ENCODE results near the gene RMND5B.
A peak's percentile ranks its signal among the peaks of the same experiment; 100 is the strongest.
"Not testable (repeated sequence)": the region's sequence is repeated elsewhere in the genome, so short reads cannot be mapped to it uniquely, and the experiment has no call there.

Gene RMND5B

DNA sequence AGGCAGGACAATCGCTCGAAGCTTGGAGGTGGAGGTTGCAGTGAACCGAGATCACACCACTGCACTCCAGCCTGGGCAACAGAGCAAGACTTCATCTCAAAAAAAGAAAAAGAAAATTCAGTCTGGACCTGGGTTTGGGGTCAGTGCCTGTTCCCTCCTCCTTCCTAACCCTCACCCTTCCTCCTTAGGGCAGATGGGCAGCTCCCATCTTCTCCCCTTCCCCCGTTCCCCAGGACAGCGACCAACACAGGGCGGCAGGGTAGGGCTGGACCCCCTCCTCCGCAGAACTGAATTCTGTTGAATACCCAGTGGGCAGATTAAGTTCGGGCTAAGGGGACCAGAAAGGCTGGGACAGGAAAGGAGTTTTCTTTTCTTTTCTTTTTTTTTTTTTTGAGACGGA lies 1.5 kb upstream of the RMND5B start:
- no peak for DNase-seq

DNA sequence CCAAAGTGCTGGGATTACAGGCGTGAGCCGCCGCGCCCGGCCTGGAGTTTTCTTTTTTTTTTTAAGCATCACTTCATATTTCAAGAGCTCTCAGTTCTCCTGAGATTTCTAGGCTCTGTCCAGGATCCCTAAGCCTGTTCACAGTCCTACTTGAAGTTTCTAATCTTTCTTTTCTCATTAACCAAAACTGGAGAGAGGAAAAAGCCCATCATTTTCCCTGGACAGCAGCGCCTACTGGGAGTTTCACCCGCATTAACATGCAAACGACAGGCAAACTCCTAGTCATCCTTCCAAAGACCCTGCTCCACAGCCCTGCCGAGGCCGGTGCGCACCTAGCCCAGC lies 609 bp upstream of the RMND5B start:
- DNase-seq = not testable (repeated sequence)

DNA sequence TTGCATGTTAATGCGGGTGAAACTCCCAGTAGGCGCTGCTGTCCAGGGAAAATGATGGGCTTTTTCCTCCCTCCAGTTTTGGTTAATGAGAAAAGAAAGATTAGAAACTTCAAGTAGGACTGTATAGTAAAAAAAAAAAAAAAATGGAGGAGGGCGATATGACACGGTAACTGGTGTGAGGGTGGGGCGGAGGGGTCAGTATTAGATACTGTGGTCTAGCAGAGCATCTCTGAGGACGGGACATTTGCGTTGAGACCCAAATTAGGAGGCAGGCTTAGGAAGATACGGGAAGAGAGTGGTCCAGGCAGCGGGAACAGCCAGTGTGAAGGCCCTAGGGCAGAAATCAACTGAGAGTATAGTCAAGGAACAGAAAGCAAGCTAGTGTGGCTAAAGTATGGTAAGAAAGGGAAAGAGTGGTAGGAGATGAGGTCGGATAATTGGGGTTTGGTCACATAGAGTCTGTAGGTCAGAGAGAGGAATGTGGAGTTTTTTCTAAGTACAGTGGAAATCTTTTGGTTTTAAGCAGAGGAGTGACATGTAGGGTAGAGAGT lies 707 bp downstream of the RMND5B start:
- DNase-seq = no peak

DNA sequence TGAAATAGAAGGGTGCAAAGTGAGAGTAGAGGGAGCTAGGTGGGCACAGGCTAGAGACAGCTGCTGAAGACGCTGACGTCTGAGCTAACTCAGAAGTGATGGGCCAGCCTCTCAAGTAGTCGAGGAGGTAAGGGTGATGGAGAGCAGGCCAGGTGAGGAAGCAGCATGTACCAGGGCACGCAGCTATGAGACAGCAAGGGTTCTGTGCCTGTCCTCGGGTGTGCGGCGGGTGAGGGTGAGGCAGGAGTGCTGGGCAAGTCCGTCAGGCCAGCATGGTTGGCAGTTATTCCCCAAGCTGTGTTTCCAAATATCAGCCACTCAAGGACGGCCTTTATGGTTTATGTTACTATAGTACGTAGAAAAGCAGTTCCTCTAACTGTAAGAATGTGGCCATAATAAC lies 6.2 kb downstream of the RMND5B start:
- no peak for DNase-seq

DNA sequence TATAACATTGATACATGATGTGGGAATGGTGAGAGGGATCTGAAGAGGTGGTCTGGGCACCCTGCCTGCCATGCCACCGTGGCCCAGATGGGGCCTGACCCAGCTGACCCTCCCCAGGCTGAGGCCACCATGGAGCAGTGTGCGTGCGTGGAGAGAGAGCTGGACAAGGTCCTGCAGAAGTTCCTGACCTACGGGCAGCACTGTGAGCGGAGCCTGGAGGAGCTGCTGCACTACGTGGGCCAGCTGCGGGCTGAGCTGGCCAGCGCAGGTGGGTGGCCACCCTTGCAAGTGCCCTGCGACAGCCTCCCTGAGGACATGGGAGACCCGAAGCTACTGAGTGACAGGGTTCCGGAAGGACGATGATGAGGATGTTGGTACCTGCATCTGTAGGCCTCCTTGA lies 7.2 kb downstream of the RMND5B start:
- no peak for DNase-seq

DNA sequence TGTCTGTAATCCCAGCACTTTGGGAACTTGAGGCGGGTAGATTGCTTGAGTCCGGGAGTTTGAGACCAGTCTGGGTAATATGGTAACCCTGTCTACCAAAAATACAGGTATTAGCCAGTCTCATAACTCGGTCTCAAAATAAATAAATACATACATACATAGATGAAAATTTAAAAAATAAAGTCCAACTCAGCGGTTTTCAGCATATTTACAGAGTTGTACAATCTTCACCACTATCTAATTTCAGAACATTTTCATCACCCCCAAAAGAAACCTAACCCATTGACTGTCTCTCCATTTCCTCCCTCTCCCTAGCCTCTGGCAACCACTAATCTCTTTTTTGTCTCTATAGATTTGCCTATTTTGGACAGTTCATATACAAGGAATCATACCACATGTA lies 10.7 kb downstream of the RMND5B start:
- no peak for DNase-seq

DNA sequence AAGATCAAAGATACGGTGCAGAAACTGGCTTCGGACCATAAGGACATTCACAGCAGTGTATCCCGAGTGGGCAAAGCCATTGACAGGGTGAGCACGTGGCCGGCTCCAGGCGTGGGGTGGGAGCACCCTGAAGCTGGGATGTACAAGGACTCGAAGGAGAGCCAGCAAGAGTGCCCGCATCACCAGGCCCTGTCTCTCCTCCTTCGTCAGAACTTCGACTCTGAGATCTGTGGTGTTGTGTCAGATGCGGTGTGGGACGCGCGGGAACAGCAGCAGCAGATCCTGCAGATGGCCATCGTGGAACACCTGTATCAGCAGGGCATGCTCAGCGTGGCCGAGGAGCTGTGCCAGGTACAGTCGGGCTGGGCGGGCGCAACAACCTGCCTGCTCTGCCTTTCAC lies 11.8 kb downstream of the RMND5B start:
- DNase-seq = no peak

DNA sequence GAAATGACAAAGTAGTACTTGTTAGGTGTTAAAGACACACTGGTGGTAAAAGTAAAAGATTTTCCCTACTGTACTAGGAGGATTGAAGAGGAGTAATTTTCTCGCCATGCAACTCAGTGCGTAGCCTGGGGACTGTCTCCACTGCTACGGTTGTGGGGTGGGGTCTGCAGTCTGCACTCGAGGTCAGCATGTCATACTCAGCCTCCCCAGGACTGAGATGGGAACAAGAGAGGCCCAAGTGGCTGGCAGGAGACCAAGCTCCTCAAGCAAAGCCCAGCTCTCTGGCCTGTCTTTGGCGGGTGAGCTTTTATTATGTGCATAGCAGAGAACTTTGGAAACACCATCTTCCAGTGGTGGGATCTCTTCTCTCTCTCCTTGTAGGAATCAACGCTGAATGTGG lies 12.4 kb downstream of the RMND5B start:
- DNase-seq = no peak

DNA sequence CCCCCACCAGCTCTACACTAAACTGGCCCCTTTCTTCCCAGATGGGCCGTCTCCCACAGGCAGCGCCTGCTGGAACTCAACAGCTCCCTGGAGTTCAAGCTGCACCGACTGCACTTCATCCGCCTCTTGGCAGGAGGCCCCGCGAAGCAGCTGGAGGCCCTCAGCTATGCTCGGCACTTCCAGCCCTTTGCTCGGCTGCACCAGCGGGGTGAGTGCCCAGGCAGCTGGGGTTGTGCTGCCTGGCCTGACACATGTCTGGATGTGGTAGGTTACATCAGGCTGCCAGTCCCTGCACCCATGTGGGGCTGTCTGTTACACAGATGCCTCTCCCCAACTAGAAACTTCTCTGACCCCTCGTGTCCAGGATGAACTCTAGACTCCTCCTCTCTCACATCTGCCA lies 13.1 kb downstream of the RMND5B start:
- DNase-seq = peak in 4 of 56 donors; percentile 12 to 42 (median 19)

DNA sequence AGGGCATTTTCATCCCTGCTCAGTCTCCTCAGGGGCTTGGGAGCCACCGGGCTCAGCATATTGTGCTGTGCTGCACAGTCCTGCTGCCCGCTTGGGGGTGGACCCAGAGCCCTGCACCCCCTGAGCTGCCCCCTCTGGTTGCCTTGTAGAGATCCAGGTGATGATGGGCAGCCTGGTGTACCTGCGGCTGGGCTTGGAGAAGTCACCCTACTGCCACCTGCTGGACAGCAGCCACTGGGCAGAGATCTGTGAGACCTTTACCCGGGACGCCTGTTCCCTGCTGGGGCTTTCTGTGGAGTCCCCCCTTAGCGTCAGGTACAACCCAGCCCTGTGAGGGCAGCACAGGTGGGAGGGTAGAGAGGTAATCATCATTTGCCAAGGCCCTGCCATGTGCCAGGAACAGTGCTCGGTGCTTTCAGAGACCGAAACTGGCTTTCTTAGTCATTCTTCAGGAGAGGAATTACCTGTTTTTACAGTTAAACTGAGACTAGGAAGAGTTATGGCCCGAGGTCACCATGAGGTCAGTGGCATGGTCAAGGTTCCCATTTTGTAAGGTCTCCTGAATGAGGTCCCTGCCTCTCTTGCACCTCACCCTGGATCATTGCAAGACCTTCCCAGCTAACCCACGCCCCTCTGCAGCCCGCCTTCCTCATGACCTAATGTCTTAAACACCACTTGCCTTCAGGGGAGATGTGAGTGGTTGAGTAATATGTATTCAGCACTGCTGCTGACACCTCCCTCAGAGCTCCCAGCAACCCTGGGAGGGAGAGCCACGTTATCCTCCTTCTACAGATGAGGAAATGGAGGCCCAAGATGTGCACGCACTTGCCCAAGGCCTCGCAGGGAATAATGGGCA lies 15.4 kb downstream of the RMND5B start:
- DNase-seq = peak in 9 of 56 donors; percentile 8 to 45 (median 18)

DNA sequence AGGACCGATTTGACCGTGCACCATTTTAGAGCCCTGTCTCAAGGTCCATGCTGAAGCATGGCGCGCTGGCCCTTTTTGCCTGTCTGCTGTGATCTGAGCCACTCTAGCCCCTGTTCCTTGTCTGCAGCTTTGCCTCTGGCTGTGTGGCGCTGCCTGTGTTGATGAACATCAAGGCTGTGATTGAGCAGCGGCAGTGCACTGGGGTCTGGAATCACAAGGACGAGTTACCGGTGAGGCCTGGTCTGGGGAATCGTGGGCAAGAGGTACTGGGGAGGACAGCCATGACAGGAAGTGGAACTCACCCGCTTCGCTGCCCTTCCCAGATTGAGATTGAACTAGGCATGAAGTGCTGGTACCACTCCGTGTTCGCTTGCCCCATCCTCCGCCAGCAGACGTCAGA lies 16.6 kb downstream of the RMND5B start:
- no peak for DNase-seq

DNA sequence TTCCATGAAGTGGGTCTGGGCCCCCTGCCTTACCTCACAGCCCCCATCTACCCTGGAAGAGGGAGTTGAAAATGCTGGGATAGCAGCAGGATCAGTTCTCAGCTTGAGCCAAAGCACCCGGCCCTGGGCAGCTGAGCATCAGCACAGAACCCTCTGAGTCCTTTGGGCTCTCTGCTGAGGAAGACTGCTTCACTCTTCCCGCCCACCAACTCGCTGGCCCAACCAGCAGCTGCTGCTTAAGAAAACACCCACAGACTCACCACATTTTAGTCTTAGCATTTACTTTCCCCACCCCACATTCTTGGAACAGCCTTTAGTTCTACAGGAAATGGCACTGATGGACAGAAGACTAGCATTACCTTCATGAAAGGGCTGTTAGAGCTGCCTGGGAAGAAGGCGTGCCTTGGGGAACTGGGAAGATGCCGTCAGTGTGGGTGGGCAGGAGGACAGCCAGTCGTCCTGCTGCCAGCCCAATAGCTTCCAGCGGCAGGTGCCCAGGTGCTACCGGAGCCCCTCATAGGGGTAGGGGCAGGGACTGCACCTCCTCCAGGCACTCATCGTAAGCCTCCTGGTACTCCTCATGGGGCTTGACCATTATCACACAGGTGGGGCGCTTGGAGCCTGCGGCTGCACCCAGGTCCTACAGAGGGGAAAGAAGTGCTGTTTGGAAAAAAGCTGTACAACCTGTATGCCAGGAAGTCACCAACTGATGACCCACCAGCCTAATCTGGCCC lies 18.6 kb downstream of the RMND5B start:
- DNase-seq = peak in 5 of 56 donors; percentile 18 to 60 (median 21)

DNA sequence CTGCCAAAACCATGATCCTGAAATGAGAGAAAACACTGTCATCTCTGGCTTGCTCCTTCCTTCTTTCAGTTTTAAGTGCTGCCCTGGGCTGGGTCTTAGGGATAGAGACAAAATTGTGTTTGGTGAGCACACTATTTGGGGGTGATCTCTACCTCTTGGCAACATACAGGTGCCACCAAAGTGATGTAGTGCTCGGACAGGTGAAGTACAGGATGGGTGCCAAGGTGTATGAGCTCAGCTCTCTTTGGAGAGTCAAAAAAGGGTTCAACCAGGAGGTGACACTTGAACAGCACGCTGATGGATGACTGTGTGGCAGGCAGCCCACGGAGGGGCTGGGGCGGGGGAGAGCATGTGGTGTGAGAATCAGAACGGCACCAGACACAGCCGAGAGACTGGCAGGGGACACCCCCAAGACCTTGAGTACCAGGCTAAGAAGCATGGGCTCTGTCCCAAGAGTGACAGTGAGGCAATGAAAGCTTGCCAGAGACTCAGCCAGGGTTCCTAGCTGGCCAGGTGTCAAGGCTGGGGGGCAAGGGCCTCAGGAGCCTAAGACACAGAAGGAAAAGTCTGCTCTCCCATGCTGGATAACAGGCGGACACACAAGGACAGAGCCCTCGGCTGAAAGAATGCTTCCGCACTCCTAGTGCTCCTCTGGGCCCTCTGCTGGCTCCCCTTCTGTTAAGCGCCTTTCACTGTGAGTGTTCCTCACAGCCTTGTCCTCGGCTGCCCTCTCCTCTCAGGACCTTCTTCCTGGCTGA lies 20.3 kb downstream of the RMND5B start:
- no peak for DNase-seq

DNA sequence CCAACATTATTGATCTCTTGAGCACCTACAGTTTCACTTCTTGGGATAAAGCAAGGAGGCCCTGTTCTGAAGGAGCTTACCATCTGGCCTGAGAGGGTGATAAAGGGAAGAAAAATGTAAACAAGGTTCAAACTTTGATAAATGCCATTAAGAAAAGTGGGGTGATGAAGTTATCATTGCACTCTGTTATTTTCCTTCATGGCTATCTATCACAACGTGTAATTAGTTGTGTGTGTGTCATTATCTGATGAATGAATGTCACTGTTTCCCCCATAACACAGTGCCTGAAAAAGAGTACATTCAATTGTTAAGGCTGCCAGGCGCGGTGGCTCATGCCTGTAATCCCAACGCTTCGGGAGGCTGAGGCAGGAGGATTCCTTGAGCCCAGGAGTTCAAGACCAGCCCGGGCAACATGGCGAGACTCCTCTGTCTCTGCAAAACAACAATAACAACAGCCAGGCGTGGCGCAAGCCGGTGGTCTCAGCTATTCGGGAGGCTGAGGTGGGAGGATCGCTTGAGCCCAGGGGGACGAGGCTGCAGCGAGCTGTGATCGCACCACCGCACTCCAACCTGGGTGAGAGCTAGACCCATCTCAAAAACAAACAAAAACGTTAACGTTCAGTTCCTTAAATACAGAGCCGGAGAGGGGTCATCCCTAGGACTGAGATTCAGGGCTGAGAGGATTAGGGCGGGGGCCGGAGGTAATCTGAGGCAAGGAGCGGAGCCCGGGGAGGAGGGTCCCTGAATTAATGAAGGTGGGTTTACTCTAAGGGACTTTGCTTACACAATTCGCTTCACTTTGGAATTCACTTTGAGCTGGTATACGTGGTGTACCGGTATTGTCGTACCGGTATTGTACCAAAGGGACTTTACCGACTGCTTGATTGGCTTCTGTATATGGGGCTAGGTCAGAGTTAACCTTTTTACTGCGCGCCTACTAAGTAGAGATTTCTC lies 22.0 kb downstream of the RMND5B start:
- no peak for DNase-seq

DNA sequence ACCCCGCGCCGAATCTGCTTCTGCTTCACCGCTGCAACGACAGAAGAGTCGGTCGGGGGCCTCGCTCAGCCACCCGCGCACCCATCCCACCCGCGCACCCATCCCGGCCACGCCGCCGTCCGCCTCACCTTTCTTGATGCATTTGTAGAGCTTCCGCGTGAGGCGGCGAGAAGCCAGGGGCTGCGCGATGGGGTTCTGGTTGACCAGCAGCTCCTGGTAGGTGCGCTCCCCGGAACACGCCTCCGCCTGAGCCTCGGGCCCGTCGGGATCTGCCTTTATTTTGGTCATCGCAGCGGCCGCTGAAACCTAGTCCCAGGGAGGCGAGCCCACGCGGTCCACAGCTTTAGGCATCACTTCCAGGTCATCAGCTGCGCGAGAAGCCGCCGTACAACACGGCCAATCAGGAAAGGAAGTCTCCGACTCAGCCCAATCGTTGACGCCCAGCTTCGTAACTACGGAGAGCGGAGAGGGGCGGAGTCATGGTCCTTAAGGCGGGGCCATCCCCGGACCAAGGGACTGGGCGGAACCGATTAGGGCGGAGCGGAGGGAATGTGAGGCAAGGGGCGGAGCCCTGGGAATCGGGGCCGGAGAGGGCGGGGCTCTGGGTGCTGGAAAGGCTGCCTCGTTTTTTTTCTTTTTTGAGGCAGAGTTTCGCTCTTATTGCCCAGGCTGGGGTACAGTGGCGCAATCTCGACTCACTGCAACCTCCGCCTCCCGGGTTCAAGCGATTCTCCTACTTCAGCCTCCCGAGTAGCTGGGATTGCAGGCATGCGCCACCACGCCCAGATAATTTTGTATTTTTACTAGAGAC lies 22.9 kb downstream of the RMND5B start, which contains the start of gene NHP2:
Gene NHP2, minus strand, starts transcription at position 356 of the 811 bp plus-strand sequence. Its CDS starts 68 bp downstream, at position 288.
- DNase-seq = peak; percentile 71 to 99 (median 97)

DNA sequence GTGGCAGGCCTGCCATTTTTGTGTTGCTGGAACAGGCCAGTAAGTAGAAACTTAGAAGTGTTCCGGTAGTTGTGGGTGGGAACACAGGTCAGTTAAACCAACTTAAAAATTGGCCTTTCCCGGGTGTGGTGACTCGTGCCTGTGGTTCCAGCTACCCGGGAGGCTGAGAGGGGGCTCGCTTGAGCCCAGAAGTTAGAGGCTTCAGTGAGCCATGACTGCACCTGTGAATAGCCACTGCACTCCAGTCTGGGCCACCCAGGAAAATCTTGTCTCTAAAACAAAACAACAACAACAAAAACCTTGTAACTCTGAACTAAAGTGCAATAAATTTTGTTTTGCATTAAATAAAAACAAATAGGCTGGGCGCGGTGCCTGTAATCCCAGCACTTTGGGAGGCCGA lies 24.3 kb downstream of the RMND5B start:
- DNase-seq = no peak

DNA sequence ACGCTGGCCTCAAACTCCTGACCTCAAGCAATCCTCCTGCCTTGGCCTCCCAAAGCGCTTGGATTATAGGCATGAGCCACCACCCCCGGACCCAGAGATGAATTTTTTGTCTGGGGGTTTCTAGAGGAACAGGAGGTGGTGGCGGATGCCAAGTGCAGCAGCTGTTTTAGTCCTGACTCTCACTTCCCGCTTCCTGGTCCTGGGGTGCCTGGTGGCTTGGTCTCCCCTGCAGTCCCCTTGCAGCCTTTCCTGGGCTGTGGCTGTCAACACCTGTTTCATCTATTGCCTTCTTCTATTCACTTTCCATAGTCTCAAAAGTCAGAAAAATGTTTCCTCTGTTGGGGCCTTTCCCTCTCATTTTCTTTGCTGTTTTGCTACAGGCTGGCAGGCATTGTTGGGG lies 29.4 kb downstream of the RMND5B start:
- DNase-seq = no peak

DNA sequence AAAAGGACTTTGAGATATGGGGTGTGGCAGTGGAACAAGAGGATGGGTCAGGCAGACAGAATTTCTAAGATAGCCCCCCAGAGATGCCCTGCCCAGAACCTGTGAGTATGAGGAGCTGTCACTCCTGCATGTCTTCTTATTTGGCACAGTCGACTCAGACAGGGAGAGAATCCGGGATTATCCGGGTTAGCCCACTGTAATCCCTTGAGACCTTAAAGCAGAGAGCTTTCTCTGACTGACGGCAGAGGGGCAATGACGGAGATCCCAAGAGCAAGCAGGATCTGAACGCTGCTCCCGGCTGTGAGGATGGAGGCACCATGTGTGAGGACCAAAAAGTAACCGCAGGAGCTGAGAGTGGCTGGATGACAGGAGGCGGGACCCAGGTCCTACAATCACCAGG lies 31.7 kb downstream of the RMND5B start:
- DNase-seq = no peak

All from amygdala (tissue), 56 donors.